ENCODE results near the gene SARNP.

DNA sequence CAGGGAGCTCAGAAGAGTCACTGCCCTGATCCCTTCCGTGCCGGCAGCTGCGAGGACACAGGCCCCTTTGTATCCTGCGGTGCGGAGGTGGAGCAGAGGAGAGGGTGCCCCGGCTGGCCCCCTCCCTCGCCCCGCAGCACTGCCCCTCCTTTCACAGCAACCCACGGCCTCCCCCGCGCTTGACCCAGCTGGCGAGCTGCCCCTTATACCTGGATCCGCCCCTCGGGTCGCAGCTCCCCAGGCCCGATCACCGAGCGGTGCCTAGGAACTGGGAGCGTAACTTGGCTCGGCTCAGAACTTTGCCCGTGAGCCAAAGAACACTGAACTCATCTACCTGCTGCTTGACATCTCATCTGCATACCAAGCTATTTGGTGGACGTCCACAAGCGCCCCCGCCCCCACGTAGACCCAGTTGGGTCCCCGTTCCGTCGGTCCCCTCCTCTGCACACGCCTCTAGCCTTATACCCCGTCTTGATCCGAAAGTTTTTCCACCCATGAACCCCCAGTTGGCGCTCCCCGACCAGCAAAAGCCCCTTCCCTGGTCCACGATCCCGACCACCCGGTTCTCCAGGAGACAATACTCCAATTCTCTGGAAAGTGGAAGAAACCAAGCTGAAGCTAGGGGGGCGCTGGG lies 12.6 kb upstream of the SARNP start:
- TF ChIP-seq POLR2AphosphoS5 (IDR thresholded peaks at IDR 0.05; ENCODE audit: low read depth, low read length), result no peak
- TF ChIP-seq POLR2A (IDR thresholded peaks at IDR 0.05; ENCODE audit: low read depth, low read length), result no peak
- TF ChIP-seq TAF1 (IDR thresholded peaks at IDR 0.05; ENCODE audit: low read depth, low read length), result no peak
